ENCODE data around the gene BEGAIN.

- TF ChIP-seq CTCF (conservative IDR thresholded peaks at IDR 0.05; ENCODE audit: low read length): no peak
- no peak for TF ChIP-seq EZH2phosphoT487 (IDR thresholded peaks at IDR 0.05; ENCODE audit: borderline replicate concordance, low read depth, low read length)
Observed at GRCh38 chr14:100537446-100538350, 49.5 kb downstream of the BEGAIN start.
